Vagina (tissue), 2 donors: ENCODE results near the gene MUC4.

Experiments used
- POLR2A ChIP-seq, 2 donors: fragments of 450-650 bp; IDR thresholded peaks; one replicate each; pipeline ENCODE4 v1.6.1; 2017; ENCODE audit warnings: antibody characterized with exemption in 2 of 2, mild to moderate bottlenecking in 2 of 2, moderate library complexity in 2 of 2
- TF ChIP-seq, protein P1 (sequence below), 3 experiments: fragments of 450-650 bp in 2 of 3; fragments of 200-600 bp in 1 of 3; sonication (generic) in 1 of 3; IDR thresholded peaks; one replicate each; pipeline ENCODE4 v1.5.1; 2017 to 2019; ENCODE audit warnings: antibody characterized with exemption in 3 of 3, mild to moderate bottlenecking in 2 of 3, moderate library complexity in 2 of 3

DNA sequence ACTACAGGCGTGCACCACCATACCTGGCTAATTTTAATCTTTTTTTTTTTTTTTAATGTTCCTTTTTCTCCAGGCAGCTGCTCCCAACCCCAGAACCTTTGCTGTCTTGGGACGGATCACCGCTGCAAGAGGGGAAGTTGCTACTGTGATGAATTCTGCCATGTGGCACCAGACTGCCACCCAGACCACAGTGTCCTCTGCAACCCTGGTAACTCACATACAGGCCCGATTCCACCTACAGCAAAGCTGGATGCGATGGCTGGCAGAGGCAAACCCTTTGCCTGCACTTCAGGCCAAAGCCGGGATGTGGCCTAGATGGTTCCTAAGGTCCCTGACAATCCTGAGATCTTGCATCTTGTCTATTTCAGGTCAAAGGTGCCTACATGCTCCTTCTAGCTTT is 103.7 kb downstream of the MUC4 start:
- TF ChIP-seq, protein P1, sequence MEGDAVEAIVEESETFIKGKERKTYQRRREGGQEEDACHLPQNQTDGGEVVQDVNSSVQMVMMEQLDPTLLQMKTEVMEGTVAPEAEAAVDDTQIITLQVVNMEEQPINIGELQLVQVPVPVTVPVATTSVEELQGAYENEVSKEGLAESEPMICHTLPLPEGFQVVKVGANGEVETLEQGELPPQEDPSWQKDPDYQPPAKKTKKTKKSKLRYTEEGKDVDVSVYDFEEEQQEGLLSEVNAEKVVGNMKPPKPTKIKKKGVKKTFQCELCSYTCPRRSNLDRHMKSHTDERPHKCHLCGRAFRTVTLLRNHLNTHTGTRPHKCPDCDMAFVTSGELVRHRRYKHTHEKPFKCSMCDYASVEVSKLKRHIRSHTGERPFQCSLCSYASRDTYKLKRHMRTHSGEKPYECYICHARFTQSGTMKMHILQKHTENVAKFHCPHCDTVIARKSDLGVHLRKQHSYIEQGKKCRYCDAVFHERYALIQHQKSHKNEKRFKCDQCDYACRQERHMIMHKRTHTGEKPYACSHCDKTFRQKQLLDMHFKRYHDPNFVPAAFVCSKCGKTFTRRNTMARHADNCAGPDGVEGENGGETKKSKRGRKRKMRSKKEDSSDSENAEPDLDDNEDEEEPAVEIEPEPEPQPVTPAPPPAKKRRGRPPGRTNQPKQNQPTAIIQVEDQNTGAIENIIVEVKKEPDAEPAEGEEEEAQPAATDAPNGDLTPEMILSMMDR (IDR thresholded peaks at IDR 0.05), result no peak
- no peak for TF ChIP-seq POLR2A (IDR thresholded peaks at IDR 0.05)
